K562 (cell line): ENCODE measurements around the gene GABARAPL2. TPM values are rescaled to one million over a fixed set of nuclear protein-coding genes. Genes with fewer than 3 reads are reported as not detected.
A peak's percentile ranks its signal among the peaks of the same experiment; 100 is the strongest.

Experiments used
- ATAC-seq: fragments of 200-7000 bp; cut with Tn5 transposase; 3 replicates; pipeline ENCODE4 v1.9.1; 2020; ENCODE audit warnings: moderate library complexity
- BruUV-seq: library from RNA; stranded (reverse); fragments of 400-500 nt; replicated peaks from 2 replicates; lab custom pipeline; 2021; lab: Mats Ljungman, UMichigan
- CTCF ChIA-PET: fragments of 300-600 bp; formaldehyde crosslinking; extraction: SDS; loops from one replicate; lab custom pipeline; 2021; ENCODE audit warnings: low intra/inter-chr PET ratio; lab: Yijun Ruan, JAX
- POLR2A ChIA-PET: fragments of 300-600, 350-650 bp; sonication (Branson Sonifier 250); formaldehyde crosslinking; extraction: SDS; loops from one replicate; lab custom pipeline; 2021; ENCODE audit warnings: antibody characterized with exemption, inconsistent platforms; lab: Yijun Ruan, JAX
- DNase-seq, 4 experiments: peaks; one replicate each; pipeline versions ENCODE4 v3.0.0 to v3.0.0-alpha.2; 2011 to 2018; ENCODE audit warnings: low spot score in 3 of 4, mixed read lengths in 3 of 4; ENCODE audit errors: extremely low read depth in 1 of 4
- FAIRE-seq: peaks from 2 replicates; lab custom pipeline; 2011; peaks lifted over from hg19 to GRCh38; lab: Jason Lieb, UNC
- H2AFZ ChIP-seq: 2 replicates; pipeline ENCODE4 v1.6.0; 2011; ENCODE audit warnings: low read depth, low read length, control low read depth, inconsistent platforms
- H3K27ac ChIP-seq: fragments of 200-600 bp; 3 replicates; pipeline ENCODE4 v1.8.0; 2011; ENCODE audit warnings: low read depth, mild to moderate bottlenecking, control low read depth, inconsistent platforms, low read length, moderate library complexity, mixed read lengths; ENCODE audit errors: extremely low read depth
- H3K27me3 ChIP-seq, 2 experiments: fragments of 300-600 bp in 1 of 2; 2 replicates in 1 of 2; 3 replicates in 1 of 2; pipeline versions ENCODE4 v1.6.0 to v1.8.0; 2011; ENCODE audit warnings: inconsistent platforms in 2 of 2, low read length in 2 of 2, mild to moderate bottlenecking in 1 of 2, mixed read lengths in 1 of 2, moderate library complexity in 1 of 2; ENCODE audit not compliant: control insufficient read depth in 2 of 2, insufficient read depth in 2 of 2
- H3K36me3 ChIP-seq: fragments of 300-600 bp; 3 replicates; pipeline ENCODE4 v1.8.0; 2011; ENCODE audit warnings: mild to moderate bottlenecking, low read length, inconsistent platforms; ENCODE audit not compliant: control insufficient read depth, insufficient read depth
- H3K4me1 ChIP-seq, 2 experiments: fragments of 200-600 bp in 1 of 2; replicated peaks in 1 of 2; 2 replicates in 1 of 2; 3 replicates in 1 of 2; pipeline versions ENCODE4 v1.5.1 to v1.8.0; 2011; ENCODE audit warnings: inconsistent platforms in 2 of 2, low read length in 2 of 2, mild to moderate bottlenecking in 1 of 2, mixed read lengths in 1 of 2, moderate library complexity in 1 of 2; ENCODE audit not compliant: control insufficient read depth in 2 of 2, insufficient read depth in 2 of 2
- H3K4me2 ChIP-seq: 2 replicates; pipeline ENCODE4 v1.6.1; 2011; ENCODE audit warnings: low read length, control low read depth, inconsistent platforms, mixed read lengths; ENCODE audit not compliant: insufficient read depth
- H3K4me3 ChIP-seq: fragments of 200-600 bp; sonication (generic), shearing (Covaris generic); 2 replicates; pipeline ENCODE4 v1.5.1; 2016; ENCODE audit warnings: control low read depth, inconsistent platforms
- H3K79me2 ChIP-seq: fragments of 200-600 bp; 3 replicates; pipeline ENCODE4 v1.8.0; 2011; ENCODE audit warnings: low read length, inconsistent platforms; ENCODE audit not compliant: control insufficient read depth, insufficient read depth
- H3K9ac ChIP-seq, 2 experiments: 2 replicates each; pipeline versions ENCODE4 v1.6.0 to v1.6.1; 2011; ENCODE audit warnings: low read depth in 2 of 2, low read length in 2 of 2, control low read depth in 1 of 2, inconsistent platforms in 1 of 2, mild to moderate bottlenecking in 1 of 2, mixed read lengths in 1 of 2; ENCODE audit not compliant: insufficient read depth in 1 of 2
- H3K9me1 ChIP-seq: one replicate; pipeline ENCODE4 v1.6.0; 2011; ENCODE audit warnings: inconsistent platforms, mild to moderate bottlenecking, low read length, moderate library complexity; ENCODE audit not compliant: control insufficient read depth, insufficient read depth
- H3K9me3 ChIP-seq: replicated peaks from 2 replicates; pipeline ENCODE4 v1.5.1; 2011; ENCODE audit warnings: low read depth, low read length, inconsistent platforms; ENCODE audit not compliant: control insufficient read depth, insufficient read depth
- H4K20me1 ChIP-seq: replicated peaks from 2 replicates; pipeline ENCODE4 v1.6.1; 2011; ENCODE audit warnings: low read length, inconsistent platforms, mixed read lengths; ENCODE audit not compliant: control insufficient read depth, insufficient read depth
- CREB1 ChIP-seq, 2 experiments: sonication (generic) in 1 of 2; formaldehyde crosslinking in 1 of 2; IDR thresholded peaks; 2 replicates each; pipeline versions ENCODE4 v1.6.1 to v1.8.0; 2012 to 2022; ENCODE audit warnings: inconsistent platforms in 1 of 2, mild to moderate bottlenecking in 1 of 2, missing genetic modification reagents in 1 of 2, moderate library complexity in 1 of 2
- HINFP ChIP-seq: fragments of 450-650 bp; conservative IDR thresholded peaks from 2 replicates; pipeline ENCODE4 v1.6.1; 2016; ENCODE audit warnings: missing genetic modification characterization, low read depth, mild to moderate bottlenecking, control low read depth, missing compliant biosample characterization
- KLF6 ChIP-seq: fragments of 250-450 bp; sonication (Bioruptor Pico); IDR thresholded peaks from 2 replicates; pipeline ENCODE4 v1.4.0; 2020; ENCODE audit warnings: mild to moderate bottlenecking, moderate library complexity, borderline replicate concordance
- MECOM ChIP-seq: fragments of 250-450 bp; sonication (Bioruptor Pico); IDR thresholded peaks from 2 replicates; pipeline ENCODE4 v1.8.0; 2022; ENCODE audit warnings: inconsistent platforms
- NCOA4 ChIP-seq: fragments of 450-650 bp; IDR thresholded peaks from 2 replicates; pipeline ENCODE4 v1.6.1; 2018; ENCODE audit warnings: mild to moderate bottlenecking; ENCODE audit not compliant: partially characterized antibody
- NR2C1 ChIP-seq, 2 experiments: fragments of 450-650 bp; IDR thresholded peaks; 2 replicates each; pipeline ENCODE4 v1.6.1; 2017; ENCODE audit warnings: mild to moderate bottlenecking in 2 of 2, antibody characterized with exemption in 1 of 2, inconsistent platforms in 1 of 2, missing compliant biosample characterization in 1 of 2, missing genetic modification characterization in 1 of 2
- POLR2A ChIP-seq: fragments of 450-650 bp; conservative IDR thresholded peaks from 2 replicates; pipeline ENCODE4 v1.6.1; 2016
- ZBTB9 ChIP-seq: fragments of 450-650 bp; formaldehyde crosslinking; IDR thresholded peaks from 2 replicates; pipeline ENCODE4 v1.4.0; 2020; ENCODE audit warnings: mild to moderate bottlenecking, moderate library complexity
- ZNF586 ChIP-seq: fragments of 450-650 bp; formaldehyde crosslinking; conservative IDR thresholded peaks from 2 replicates; pipeline ENCODE4 v1.4.0; 2020; ENCODE audit warnings: mild to moderate bottlenecking, moderate library complexity
- ZNF589 ChIP-seq: fragments of 200-800 bp; sonication (Bioruptor generic); IDR thresholded peaks from 2 replicates; pipeline ENCODE4 v1.6.1; 2016; ENCODE audit warnings: low read depth, missing genetic modification characterization, missing compliant biosample characterization
- WGBS: fragments of 100-300 bp; shearing (Covaris generic); methylation state at CpG from one replicate; pipeline ENCODE4 v1.1.6; 2016; ENCODE audit warnings: low coverage, mixed read lengths; ENCODE audit not compliant: insufficient coverage; ENCODE audit errors: missing lambda C conversion rate; 5-methylcytosine and 5-hydroxymethylcytosine counted together
- in situ Hi-C: fragments of 300-500 bp; cut with MboI; formaldehyde crosslinking; loops from 4 replicates; pipeline ENCODE4 v1.15.0; 2018; ENCODE audit warnings: inconsistent platforms, mixed read lengths
- intact Hi-C: fragments of 100-400 bp; cut with micrococcal nuclease; formaldehyde crosslinking; loops from 2 replicates; pipeline ENCODE4 v1.14.2; 2022
- polyA plus RNA-seq, 8 experiments: library from polyadenylated mRNA; depleted of rRNA in 4 of 8; stranded (reverse) in 5 of 8; unstranded in 3 of 8; fragments of >200 nt; fragmentation: Nextera tagmentation in 2 of 8; fragmentation: Illumina TruSeq in 1 of 8; extraction: Ambion mirVana in 2 of 8; extraction: Trizol in 1 of 8; gene quantifications; 2 replicates each; pipeline versions ENCODE4 v1.2.1 to v1.2.3, GENCODE V29; 2011 to 2014; ENCODE audit warnings: inconsistent platforms in 1 of 8, missing spikeins in 1 of 8
- total RNA-seq, 7 experiments: library from RNA; depleted of rRNA in 6 of 7; stranded (reverse); fragments of >200 nt in 6 of 7; fragmentation: Illumina TruSeq in 2 of 7; extraction: Trizol in 2 of 7; gene quantifications; 2 replicates each; pipeline versions ENCODE4 v1.2.1 to v1.2.3, GENCODE V29; 2011 to 2021; ENCODE audit warnings: low replicate concordance in 1 of 7
- TF ChIP-seq, protein P1 (sequence below): fragments of 450-650 bp; formaldehyde crosslinking; IDR thresholded peaks from 2 replicates; pipeline ENCODE4 v1.4.0; 2022; ENCODE audit warnings: mild to moderate bottlenecking, moderate library complexity
- TF ChIP-seq, protein P2 (sequence below): fragments of 250-450 bp; sonication (Bioruptor Pico); IDR thresholded peaks from 2 replicates; pipeline ENCODE4 v1.8.0; 2022; ENCODE audit warnings: moderate library complexity, mild to moderate bottlenecking, inconsistent platforms

Gene GABARAPL2
- total and polyA plus RNA-seq, 9 of the 15 experiments (the other 6 are each of a cell fraction or from before 2014, with no cell fraction given), result 42.1 to 288 (median 91.8) TPM

DNA sequence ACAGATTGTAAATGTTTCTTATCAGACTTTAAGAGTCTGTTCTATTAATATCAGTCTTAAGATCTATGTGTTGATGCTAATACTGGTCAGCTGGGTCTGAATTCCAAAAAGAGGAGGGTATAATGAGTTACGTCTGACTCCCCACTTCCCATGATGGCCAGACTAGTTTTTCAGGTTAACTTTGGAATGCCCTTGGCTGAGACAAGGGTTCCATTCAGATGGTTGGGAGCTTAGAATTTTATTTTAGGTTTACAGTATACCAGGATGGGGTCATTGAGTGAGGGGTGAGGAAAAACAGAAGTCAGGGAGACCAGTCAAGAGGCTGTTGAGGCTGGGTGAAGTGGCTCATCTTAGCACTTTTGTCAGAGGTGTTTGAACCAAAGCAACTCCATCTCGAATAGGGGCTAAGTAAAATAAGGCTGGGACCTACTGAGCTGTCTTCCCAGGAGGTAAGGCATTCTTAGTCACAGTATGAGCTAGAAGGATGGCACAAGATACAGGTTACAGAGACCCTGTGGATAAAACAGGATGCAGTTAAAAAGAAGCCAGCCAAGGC, 7.3 kb upstream of the GABARAPL2 start:
- ChIA-PET POLR2A (no interaction called here), CTCF (no interaction called here)
- Histone ChIP-seq H3K4me1 (peaks cover 17 to 26% of the 10 kb centered on the region in 2 experiments), H3K79me2 (peaks cover 8% of the 10 kb centered on the region; the same call in 1 of the 3 replicates), H3K36me3 (no peaks in the 10 kb centered on the region), H4K20me1 (no peaks in the 10 kb centered on the region), H3K9ac (no peak overlapping the region; a peak in 1 of 4 replicates), H3K27ac (peak overlapping the region; percentile 81; the same call in 2 of the 3 replicates), H3K27me3 (no peaks in the 10 kb centered on the region), H3K4me2 (0 out of 2 replicates have a peak overlapping the region, but pooled peaks have one; percentile 69), H2AFZ (peak overlapping the region; percentile 42; the same call in 1 of the 2 replicates), H3K9me3 (no peaks in the 10 kb centered on the region), H3K9me1 (no peaks in the 10 kb centered on the region), H3K4me3 (no peak overlapping the region)
- in situ Hi-C loops, result no loop called here
- DNase-seq (no peak), FAIRE-seq (no peak), ATAC-seq (no peak)
- no TSS peak for BruUV-seq
- WGBS, result 63% methylated on average over 2 of the region's 2 CpGs
- intact Hi-C loops, result no loop called here
- TF ChIP-seq ZNF589 (CRISPR knock-in tag) (0 out of 2 replicates have a peak, but pooled peaks have one; percentile 11), HINFP (tag) (peak; percentile 68; the same call in 1 of the 2 replicates), NR2C1 (IDR thresholded peaks at IDR 0.05) (no peak), NR2C1 (tag; IDR thresholded peaks at IDR 0.05) (peak; percentile 55; the same call in 1 of the 2 replicates), POLR2A (no peak), KLF6 (0 out of 2 replicates have a peak, but pooled peaks have one; percentile 55), ZNF586 (CRISPR knock-in tag) (no peak), MECOM (peak; percentile 42; the same call in 1 of the 2 replicates), ZBTB9 (CRISPR knock-in tag) (0 out of 2 replicates have a peak, but pooled peaks have one; percentile 35), CREB1 (IDR thresholded peaks at IDR 0.05) (no peak), CREB1 (CRISPR knock-in tag; IDR thresholded peaks at IDR 0.05) (no peak), NCOA4 (no peak)
- TF ChIP-seq, protein P1, sequence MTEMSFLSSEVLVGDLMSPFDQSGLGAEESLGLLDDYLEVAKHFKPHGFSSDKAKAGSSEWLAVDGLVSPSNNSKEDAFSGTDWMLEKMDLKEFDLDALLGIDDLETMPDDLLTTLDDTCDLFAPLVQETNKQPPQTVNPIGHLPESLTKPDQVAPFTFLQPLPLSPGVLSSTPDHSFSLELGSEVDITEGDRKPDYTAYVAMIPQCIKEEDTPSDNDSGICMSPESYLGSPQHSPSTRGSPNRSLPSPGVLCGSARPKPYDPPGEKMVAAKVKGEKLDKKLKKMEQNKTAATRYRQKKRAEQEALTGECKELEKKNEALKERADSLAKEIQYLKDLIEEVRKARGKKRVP (CRISPR knock-in tag), result 0 out of 2 replicates have a peak, but pooled peaks have one; percentile 43
- TF ChIP-seq, protein P2, sequence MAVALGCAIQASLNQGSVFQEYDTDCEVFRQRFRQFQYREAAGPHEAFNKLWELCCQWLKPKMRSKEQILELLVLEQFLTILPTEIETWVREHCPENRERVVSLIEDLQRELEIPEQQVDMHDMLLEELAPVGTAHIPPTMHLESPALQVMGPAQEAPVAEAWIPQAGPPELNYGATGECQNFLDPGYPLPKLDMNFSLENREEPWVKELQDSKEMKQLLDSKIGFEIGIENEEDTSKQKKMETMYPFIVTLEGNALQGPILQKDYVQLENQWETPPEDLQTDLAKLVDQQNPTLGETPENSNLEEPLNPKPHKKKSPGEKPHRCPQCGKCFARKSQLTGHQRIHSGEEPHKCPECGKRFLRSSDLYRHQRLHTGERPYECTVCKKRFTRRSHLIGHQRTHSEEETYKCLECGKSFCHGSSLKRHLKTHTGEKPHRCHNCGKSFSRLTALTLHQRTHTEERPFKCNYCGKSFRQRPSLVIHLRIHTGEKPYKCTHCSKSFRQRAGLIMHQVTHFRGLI, result 0 out of 2 replicates have a peak, but pooled peaks have one; percentile 51
